Mesothelial cell of epicardium (in vitro differentiated cells): Measurements from ENCODE around the gene TRAPPC2B. TPM values are rescaled to one million over a fixed set of nuclear protein-coding genes. Genes with fewer than 3 reads are reported as not detected.

Experiments
- DNase-seq, 2 experiments: peaks; one replicate each; pipeline ENCODE4 v3.0.0; 2021; ENCODE audit warnings: low spot score in 2 of 2; ENCODE audit not compliant: unreplicated experiment in 2 of 2
- H3K27ac Mint-ChIP-seq: 2 replicates; pipeline ENCODE4 v1.8.0; 2021; ENCODE audit warnings: mixed read lengths
- H3K27me3 Mint-ChIP-seq: 2 replicates; pipeline ENCODE4 v1.8.0; 2021; ENCODE audit warnings: low read depth, mixed read lengths
- H3K36me3 Mint-ChIP-seq: 2 replicates; pipeline ENCODE4 v1.8.0; 2021; ENCODE audit warnings: mixed read lengths
- H3K4me1 Mint-ChIP-seq: 2 replicates; pipeline ENCODE4 v1.8.0; 2021; ENCODE audit warnings: mixed read lengths
- H3K4me3 Mint-ChIP-seq: 2 replicates; pipeline ENCODE4 v1.8.0; 2021; ENCODE audit warnings: mild to moderate bottlenecking, moderate library complexity, mixed read lengths
- H3K9me3 Mint-ChIP-seq: 2 replicates; pipeline ENCODE4 v1.8.0; 2021; ENCODE audit warnings: mixed read lengths
- total RNA-seq: library from RNA; stranded (reverse); gene quantifications from 3 replicates; pipeline ENCODE4 v1.2.1, GENCODE V29; 2021
- TF ChIP-seq, protein P1 (sequence below): fragments of 200-600 bp; sonication (generic); IDR thresholded peaks from one replicate; pipeline ENCODE4 v1.5.0; 2021; ENCODE audit warnings: antibody characterized with exemption; ENCODE audit not compliant: unreplicated experiment

The TRAPPC2B gene
- total RNA-seq, 1 donor from 2014 or later = 10.3 TPM

DNA sequence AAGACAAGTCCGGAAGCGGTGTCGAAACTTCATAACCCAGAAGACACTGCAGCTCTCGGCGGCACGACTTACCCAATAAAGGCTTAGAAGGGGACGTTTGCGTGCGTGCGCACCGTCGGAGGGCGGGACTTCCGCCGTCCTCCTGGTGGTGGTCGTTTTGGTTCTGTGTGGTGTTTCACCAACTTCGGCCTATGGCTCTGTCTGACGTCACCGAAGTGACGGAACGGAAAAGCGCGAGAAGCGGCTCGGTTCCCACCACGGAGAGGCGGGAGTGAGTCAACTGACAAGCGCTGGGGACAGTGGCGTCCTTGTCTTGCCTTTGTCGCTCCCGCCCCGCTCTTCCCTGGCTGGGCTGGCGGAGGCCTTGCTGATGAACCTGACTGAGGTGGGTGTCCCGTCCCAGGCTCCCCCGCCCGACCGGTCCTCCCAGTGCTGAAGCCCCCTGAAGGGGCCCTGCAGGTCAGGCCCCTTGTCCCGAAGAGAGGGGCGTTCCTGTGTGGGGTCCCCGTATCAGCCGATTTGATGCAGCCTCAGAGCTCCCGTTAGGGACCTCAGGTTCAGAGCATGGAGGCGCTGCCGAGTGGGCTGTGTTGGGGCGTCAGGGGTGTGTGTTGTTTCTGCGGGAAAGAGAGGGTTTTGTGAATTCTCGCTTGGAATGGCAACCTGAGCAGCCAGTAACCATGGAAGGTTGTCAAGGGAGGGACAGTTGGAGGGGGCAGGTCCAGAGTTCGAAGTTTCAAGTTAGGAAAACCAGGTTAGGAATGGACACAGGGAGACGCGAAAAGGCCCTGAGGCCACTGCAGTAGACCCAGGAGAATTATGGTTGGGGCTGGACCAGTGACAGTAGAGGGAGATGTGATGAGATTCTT is 26.6 kb downstream of the TRAPPC2B start, which contains the start of gene ZNF548:
ZNF548 (plus strand) TSS at position 125 of the 869 bp plus-strand sequence; CDS start at position 371, 246 bp downstream.
- peak; percentile 95 for DNase-seq
- H3K27ac Mint-ChIP-seq = peak within 1 kb of the TSS; percentile 98
- H3K27me3 Mint-ChIP-seq = peaks cover 3% of the 10 kb centered on the region
- peaks cover 23% of the 10 kb centered on the region for H3K36me3 Mint-ChIP-seq
- H3K9me3 Mint-ChIP-seq = no peaks in the 10 kb centered on the region
- TF ChIP-seq, protein P1, sequence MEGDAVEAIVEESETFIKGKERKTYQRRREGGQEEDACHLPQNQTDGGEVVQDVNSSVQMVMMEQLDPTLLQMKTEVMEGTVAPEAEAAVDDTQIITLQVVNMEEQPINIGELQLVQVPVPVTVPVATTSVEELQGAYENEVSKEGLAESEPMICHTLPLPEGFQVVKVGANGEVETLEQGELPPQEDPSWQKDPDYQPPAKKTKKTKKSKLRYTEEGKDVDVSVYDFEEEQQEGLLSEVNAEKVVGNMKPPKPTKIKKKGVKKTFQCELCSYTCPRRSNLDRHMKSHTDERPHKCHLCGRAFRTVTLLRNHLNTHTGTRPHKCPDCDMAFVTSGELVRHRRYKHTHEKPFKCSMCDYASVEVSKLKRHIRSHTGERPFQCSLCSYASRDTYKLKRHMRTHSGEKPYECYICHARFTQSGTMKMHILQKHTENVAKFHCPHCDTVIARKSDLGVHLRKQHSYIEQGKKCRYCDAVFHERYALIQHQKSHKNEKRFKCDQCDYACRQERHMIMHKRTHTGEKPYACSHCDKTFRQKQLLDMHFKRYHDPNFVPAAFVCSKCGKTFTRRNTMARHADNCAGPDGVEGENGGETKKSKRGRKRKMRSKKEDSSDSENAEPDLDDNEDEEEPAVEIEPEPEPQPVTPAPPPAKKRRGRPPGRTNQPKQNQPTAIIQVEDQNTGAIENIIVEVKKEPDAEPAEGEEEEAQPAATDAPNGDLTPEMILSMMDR = peak; percentile 28
- H3K4me1 Mint-ChIP-seq = peaks cover 15% of the 10 kb centered on the region
- peak within 1 kb of the TSS; percentile 93 for H3K4me3 Mint-ChIP-seq

DNA sequence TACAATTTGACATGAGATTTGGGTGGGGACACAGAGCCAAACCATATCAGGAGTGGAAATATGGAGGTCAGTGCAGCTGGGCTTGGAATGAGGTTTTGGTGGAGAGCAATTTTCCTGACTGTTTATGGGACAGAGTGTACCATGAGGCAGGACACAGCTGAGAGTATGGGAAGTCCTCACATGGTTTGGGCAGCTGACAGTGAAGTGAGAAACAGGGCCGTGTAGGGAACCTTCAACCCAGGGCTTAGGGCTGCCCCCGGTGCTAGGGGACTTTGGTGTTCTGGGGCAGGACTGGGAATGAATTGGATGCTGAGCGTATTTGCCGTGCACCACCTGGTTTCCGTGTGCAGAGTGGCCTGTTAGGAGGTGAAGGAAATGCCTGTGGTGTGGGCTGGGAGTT is 32.4 kb downstream of the TRAPPC2B start:
- TF ChIP-seq, protein P1 = no peak
- DNase-seq = no peak
- peaks cover 30% of the 10 kb centered on the region for H3K9me3 Mint-ChIP-seq
- H3K27ac Mint-ChIP-seq = no peak overlapping the region
- peaks cover 8% of the 10 kb centered on the region for H3K4me1 Mint-ChIP-seq
- H3K36me3 Mint-ChIP-seq = peaks cover 77% of the 10 kb centered on the region
- H3K27me3 Mint-ChIP-seq = no peaks in the 10 kb centered on the region
- H3K4me3 Mint-ChIP-seq = no peak overlapping the region

DNA sequence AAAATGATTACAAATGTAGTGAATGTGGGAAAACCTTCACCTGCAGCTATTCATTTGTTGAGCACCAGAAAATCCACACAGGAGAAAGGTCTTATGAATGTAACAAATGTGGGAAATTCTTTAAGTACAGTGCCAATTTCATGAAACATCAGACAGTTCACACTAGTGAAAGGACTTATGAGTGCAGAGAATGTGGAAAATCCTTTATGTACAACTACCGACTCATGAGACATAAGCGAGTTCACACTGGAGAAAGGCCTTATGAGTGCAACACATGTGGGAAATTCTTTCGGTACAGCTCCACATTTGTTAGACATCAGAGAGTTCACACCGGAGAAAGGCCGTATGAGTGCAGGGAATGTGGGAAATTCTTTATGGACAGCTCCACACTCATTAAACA is 35.5 kb downstream of the TRAPPC2B start:
- no peak overlapping the region for H3K4me3 Mint-ChIP-seq
- peaks cover 47% of the 10 kb centered on the region for H3K9me3 Mint-ChIP-seq
- TF ChIP-seq, protein P1 = no peak
- no peaks in the 10 kb centered on the region for H3K27me3 Mint-ChIP-seq
- no peak for DNase-seq
- no peaks in the 10 kb centered on the region for H3K4me1 Mint-ChIP-seq
- H3K27ac Mint-ChIP-seq = no peak overlapping the region
- peaks cover 83% of the 10 kb centered on the region for H3K36me3 Mint-ChIP-seq

- H3K36me3 Mint-ChIP-seq = peaks cover 34% of the 10 kb centered on the region
- H3K27me3 Mint-ChIP-seq = no peaks in the 10 kb centered on the region
- DNase-seq = no peak
- no peak overlapping the region for H3K27ac Mint-ChIP-seq
- H3K4me1 Mint-ChIP-seq = no peaks in the 10 kb centered on the region
- H3K4me3 Mint-ChIP-seq = no peak overlapping the region
- H3K9me3 Mint-ChIP-seq = peaks cover 29% of the 10 kb centered on the region
- TF ChIP-seq, protein P1 = no peak
Observed at GRCh38 chr19:57403737-57404563, 40.6 kb downstream of the TRAPPC2B start.

DNA sequence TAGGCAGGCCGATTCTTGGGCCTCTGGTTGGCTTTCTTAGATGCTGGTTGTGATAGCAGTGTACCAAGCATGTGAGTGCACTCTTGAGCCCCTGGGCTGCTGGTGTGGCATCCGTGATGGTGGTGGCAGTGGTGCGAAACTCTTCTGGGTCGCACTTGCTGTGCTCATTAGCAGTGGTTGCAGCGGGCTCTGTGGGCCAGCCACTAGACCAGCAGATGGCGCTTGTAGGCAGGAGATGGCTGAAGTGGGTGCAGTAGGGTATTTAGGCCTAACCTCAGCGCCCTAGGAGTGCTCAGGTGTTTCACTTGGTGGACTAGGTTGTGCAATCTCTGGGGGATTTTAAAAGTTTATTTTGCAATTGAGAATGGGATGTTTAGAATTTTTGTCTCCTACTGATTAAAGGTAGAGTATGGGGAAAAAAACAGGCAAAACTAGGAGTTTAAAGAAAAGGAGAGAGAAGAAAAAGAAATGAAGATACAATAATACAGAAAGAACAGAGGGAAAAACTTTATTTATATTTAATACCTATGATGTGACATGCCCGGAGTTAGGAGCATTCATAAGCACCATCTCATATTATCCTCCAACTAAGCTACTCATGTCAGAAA is 43.3 kb downstream of the TRAPPC2B start:
- DNase-seq = peak; percentile 41 to 70
- TF ChIP-seq, protein P1 = peak; percentile 32
- Mint-ChIP-seq H3K4me3 (no peak overlapping the region), H3K27ac (peak overlapping the region; percentile 67), H3K4me1 (peaks cover 12% of the 10 kb centered on the region), H3K27me3 (no peaks in the 10 kb centered on the region), H3K36me3 (peaks cover 13% of the 10 kb centered on the region), H3K9me3 (peaks cover 12% of the 10 kb centered on the region)
